Measurements from ENCODE around the gene PLCB1.

DNA sequence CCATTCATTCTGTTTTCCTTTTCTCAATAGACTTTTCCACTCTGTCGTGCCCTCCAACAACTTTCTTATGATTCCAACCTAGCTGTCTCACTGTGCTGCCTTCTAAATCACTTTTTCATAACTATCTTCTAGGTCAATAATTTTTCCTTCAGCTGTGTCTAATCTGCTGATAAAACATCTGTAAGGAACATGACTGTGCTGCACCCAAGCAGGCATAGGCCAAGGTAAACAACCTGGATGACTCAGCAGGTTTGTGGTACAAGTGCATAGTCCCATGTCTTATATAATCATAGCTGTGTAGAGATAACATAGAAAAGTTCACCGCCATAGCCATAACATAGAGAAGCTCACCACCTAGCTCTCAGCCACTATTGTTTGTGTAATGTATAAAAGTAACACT lies 332.3 kb downstream of the PLCB1 start:
- no peak for TF ChIP-seq EZH2 (IDR thresholded peaks at IDR 0.05)
- no peak for TF ChIP-seq POLR2AphosphoS5 (IDR thresholded peaks at IDR 0.05; ENCODE audit: borderline replicate concordance, low read depth, low read length)

Data from SK-N-MC (cell line).